Erythroblast (primary cell): ENCODE measurements around the gene CST8.

Experiments used
- GATA1 ChIP-seq: IDR thresholded peaks from 2 replicates; pipeline ENCODE4 v1.6.1; 2011; ENCODE audit warnings: low read depth, mild to moderate bottlenecking, control low read depth, low read length, moderate library complexity
- POLR2A ChIP-seq: IDR thresholded peaks from 2 replicates; pipeline ENCODE4 v1.6.1; 2011; ENCODE audit warnings: mild to moderate bottlenecking, low read length

DNA sequence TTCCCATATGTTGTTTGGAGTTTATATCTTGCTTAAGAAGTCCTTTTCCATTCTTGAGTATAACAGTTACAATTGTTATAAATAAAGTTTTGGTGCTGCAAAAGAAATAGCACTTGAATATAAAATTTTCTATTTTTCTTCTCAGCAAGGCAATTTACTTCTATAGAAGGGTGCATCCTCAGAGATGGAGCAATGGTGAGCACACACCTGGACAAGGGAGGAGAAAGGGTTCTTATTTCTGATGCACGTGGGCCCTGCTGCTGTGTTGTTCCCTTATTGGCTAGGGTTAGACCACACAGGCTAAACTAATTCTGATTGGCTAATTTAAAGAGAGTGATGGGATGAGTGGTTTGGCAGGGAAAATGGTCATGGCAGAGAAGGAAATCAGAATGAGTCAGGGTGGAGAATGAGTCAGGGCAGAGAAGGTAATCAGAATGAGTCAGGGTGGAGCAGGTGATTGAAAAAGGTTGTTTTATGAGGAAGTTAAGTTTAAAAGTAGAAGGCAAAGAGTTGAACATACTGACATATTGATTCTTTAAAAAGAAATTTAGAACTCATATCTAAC lies 38.0 kb downstream of the CST8 start:
- TF ChIP-seq POLR2A (no peak), GATA1 (no peak)
